ENCODE data around the gene ROBO2. TPM values are rescaled to one million over a fixed set of nuclear protein-coding genes. Genes with fewer than 3 reads are reported as not detected.

The ROBO2 gene
- total RNA-seq, 1 donor from 2014 or later, result 11.0 TPM

GRCh38 chr3:77456906-77457305, 417.0 kb downstream of the ROBO2 start:
- no peaks in the 10 kb centered on the region for H3K27me3 ChIP-seq
- H3K9me3 ChIP-seq, result no peaks in the 10 kb centered on the region
- H3K36me3 ChIP-seq, result no peaks in the 10 kb centered on the region
- DNase-seq (ENCODE audit: extremely low spot score in 2 of 2), result no peak
- no peaks in the 10 kb centered on the region for H3K4me1 ChIP-seq
- no peak overlapping the region for H3K27ac ChIP-seq
- intact Hi-C loops (cut with DNase I), result no loop called here
- TF ChIP-seq CTCF (IDR thresholded peaks at IDR 0.05), result no peak
- no peak for TF ChIP-seq POLR2AphosphoS5 (IDR thresholded peaks at IDR 0.05; ENCODE audit: insufficient read depth in 1 of 2, low read depth in 1 of 2)
- TF ChIP-seq POLR2A (IDR thresholded peaks at IDR 0.05), result no peak
- H3K4me3 ChIP-seq, result no peak overlapping the region

GRCh38 chr3:77459926-77460325, 420.0 kb downstream of the ROBO2 start:
- Histone ChIP-seq H3K27ac (no peak overlapping the region), H3K9me3 (no peaks in the 10 kb centered on the region), H3K27me3 (no peaks in the 10 kb centered on the region), H3K4me3 (no peak overlapping the region), H3K36me3 (no peaks in the 10 kb centered on the region), H3K4me1 (no peaks in the 10 kb centered on the region)
- intact Hi-C loops (cut with DNase I), result no loop called here
- TF ChIP-seq POLR2A (IDR thresholded peaks at IDR 0.05) (no peak), POLR2AphosphoS5 (IDR thresholded peaks at IDR 0.05; ENCODE audit: insufficient read depth in 1 of 2, low read depth in 1 of 2) (no peak), CTCF (IDR thresholded peaks at IDR 0.05) (no peak)
- no peak for DNase-seq (ENCODE audit: extremely low spot score in 2 of 2)

- H3K27ac ChIP-seq, result no peak overlapping the region
- no peaks in the 10 kb centered on the region for H3K4me1 ChIP-seq
- H3K4me3 ChIP-seq, result no peak overlapping the region
- DNase-seq (ENCODE audit: extremely low spot score in 2 of 2), result no peak
- no peaks in the 10 kb centered on the region for H3K9me3 ChIP-seq
- intact Hi-C loops (cut with DNase I), result no loop called here
- H3K27me3 ChIP-seq, result no peaks in the 10 kb centered on the region
- TF ChIP-seq POLR2AphosphoS5 (IDR thresholded peaks at IDR 0.05; ENCODE audit: insufficient read depth in 1 of 2, low read depth in 1 of 2) (no peak), POLR2A (IDR thresholded peaks at IDR 0.05) (no peak), CTCF (IDR thresholded peaks at IDR 0.05) (no peak)
- H3K36me3 ChIP-seq, result no peaks in the 10 kb centered on the region
Measured at GRCh38 chr3:77460326-77460725, 420.4 kb downstream of the ROBO2 start.

GRCh38 chr3:77462951-77463350, 423.1 kb downstream of the ROBO2 start:
- intact Hi-C loops (cut with DNase I), result no loop called here

More at GRCh38 chr3:77462951-77463350, 423.1 kb downstream of the ROBO2 start:
- Histone ChIP-seq H3K9me3 (no peaks in the 10 kb centered on the region), H3K27me3 (no peaks in the 10 kb centered on the region), H3K36me3 (no peaks in the 10 kb centered on the region), H3K27ac (no peak overlapping the region), H3K4me3 (no peak overlapping the region), H3K4me1 (peaks cover under 1% of the 10 kb centered on the region)
- DNase-seq (ENCODE audit: extremely low spot score in 2 of 2), result no peak
- no peak for TF ChIP-seq POLR2A (IDR thresholded peaks at IDR 0.05)
- no peak for TF ChIP-seq CTCF (IDR thresholded peaks at IDR 0.05)
- no peak for TF ChIP-seq POLR2AphosphoS5 (IDR thresholded peaks at IDR 0.05; ENCODE audit: insufficient read depth in 1 of 2, low read depth in 1 of 2)

All from vagina (tissue), 2 donors.